Measurements from ENCODE around the gene MND1. TPM values are rescaled to one million over a fixed set of nuclear protein-coding genes. Genes with fewer than 3 reads are reported as not detected.

Gene MND1
- total RNA-seq, 1 donor from 2014 or later = 30.0 TPM

DNA sequence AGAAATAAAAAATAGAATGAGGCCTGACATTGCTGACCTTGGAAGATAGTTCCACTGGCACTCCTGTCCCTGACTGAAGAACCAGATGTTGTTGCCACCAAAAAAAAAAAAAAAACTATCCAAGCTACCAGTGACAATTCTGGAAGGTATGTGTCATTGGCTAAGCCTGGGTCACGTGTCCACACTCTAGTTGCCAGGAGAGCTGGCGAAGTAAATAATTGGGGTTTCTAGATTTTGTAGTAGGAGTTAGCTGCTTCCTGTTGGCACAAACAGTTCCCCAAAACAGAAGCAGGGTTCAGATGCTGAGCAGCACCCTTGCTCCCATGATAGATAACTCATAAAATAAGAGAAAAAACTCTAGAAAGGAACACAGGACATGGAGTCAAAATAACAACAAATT, 20.5 kb downstream of the MND1 start:
- TF ChIP-seq, protein P1, sequence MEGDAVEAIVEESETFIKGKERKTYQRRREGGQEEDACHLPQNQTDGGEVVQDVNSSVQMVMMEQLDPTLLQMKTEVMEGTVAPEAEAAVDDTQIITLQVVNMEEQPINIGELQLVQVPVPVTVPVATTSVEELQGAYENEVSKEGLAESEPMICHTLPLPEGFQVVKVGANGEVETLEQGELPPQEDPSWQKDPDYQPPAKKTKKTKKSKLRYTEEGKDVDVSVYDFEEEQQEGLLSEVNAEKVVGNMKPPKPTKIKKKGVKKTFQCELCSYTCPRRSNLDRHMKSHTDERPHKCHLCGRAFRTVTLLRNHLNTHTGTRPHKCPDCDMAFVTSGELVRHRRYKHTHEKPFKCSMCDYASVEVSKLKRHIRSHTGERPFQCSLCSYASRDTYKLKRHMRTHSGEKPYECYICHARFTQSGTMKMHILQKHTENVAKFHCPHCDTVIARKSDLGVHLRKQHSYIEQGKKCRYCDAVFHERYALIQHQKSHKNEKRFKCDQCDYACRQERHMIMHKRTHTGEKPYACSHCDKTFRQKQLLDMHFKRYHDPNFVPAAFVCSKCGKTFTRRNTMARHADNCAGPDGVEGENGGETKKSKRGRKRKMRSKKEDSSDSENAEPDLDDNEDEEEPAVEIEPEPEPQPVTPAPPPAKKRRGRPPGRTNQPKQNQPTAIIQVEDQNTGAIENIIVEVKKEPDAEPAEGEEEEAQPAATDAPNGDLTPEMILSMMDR (conservative IDR thresholded peaks at IDR 0.05; ENCODE audit: low read depth, low read length) = no peak
- no peak overlapping the region for H3K4me3 ChIP-seq (ENCODE audit: low read depth, low read length)
- no peak for DNase-seq (ENCODE audit: low read depth)

DNA sequence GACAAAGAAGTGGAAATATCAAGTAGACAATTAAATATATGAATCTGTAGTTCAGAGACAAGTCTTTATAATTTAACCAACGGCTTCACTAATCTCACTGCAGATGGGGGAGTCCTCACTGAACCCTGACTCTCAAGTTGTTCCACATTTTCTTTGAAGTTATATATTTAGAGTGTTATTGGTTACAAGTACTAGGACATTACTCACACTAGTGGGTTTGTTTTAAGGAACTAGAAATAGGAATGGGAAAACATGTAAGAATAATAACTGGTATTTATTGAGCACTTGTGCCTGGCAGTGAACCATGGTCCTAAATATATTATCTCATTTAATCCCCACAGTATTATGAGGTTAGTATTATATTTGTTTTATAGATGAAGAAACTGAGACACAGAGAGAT, 22.0 kb downstream of the MND1 start:
- TF ChIP-seq, protein P1 (conservative IDR thresholded peaks at IDR 0.05; ENCODE audit: low read depth, low read length) = no peak
- H3K4me3 ChIP-seq (ENCODE audit: low read depth, low read length) = no peak overlapping the region
- DNase-seq (ENCODE audit: low read depth) = no peak

DNA sequence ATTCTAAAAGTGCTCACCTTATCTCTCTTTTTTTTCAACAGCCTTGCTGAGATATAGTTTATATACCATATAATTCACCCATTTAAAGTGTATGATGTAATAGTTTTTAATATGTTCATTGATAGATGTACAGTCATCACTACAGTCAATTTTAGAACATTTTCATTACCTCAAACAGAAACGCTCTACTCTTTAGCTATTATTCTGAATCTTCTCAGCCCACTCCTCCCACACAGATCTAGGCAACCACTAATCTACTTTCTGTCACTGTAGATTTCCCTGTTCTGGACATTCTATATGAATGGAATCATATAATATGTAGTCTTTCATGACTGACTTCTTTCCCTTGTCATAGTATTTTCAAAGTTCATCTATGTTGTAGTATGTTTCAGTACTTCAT, 22.6 kb downstream of the MND1 start:
- no peak overlapping the region for H3K4me3 ChIP-seq (ENCODE audit: low read depth, low read length)
- TF ChIP-seq, protein P1 (conservative IDR thresholded peaks at IDR 0.05; ENCODE audit: low read depth, low read length) = no peak
- no peak for DNase-seq (ENCODE audit: low read depth)

DNA sequence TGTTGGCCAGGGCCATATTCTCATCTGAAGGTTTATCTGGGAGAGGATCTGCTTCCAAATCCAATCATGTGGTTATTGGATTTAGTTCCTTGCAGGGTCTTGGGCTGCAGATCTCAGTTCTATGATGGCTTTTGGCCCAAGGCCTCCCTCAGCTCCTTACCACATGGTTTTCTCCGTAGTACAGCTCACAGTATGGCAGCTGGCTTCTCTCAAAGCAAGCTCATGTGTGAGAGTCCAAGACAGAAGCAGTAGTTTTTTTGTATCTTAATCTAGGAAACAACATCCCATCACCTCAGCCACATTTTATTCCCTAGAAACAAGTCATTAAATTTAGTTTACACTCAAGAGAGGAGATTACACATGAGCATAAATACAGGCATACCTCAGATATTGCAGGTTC, 24.5 kb downstream of the MND1 start:
- DNase-seq (ENCODE audit: low read depth) = no peak

DNA sequence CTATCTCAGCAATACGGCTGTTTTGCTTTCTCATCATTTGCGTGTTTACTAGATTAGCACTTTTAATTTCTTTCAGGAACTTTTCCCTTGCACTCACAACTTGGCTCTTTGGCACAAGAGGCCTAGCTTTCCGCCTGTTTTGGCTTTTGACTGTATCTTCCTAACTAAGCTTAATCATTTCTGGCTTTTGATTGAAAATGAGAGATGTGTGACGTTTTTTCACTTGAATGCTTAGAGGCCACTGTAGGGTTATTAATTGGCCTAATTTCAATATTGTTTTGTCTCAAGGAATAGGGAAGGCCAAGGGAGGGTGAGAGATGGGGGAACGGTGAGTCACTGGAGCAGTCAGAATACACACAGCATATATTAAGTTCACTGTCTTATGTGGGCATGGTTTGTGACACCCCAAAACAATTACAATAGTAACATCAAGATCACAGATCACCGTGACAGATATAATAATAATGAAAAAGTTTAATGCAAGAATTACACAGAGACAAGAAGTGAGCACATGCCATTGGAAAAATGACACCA, 27.3 kb downstream of the MND1 start:
- no peak overlapping the region for H3K4me3 ChIP-seq (ENCODE audit: low read depth, low read length)
- TF ChIP-seq, protein P1 (conservative IDR thresholded peaks at IDR 0.05; ENCODE audit: low read depth, low read length) = no peak
- no peak for DNase-seq (ENCODE audit: low read depth)

More for the DNA sequence above, 24.5 kb downstream of the MND1 start:
- no peak overlapping the region for H3K4me3 ChIP-seq (ENCODE audit: low read depth, low read length)
- TF ChIP-seq, protein P1 (conservative IDR thresholded peaks at IDR 0.05; ENCODE audit: low read depth, low read length) = no peak

DNA sequence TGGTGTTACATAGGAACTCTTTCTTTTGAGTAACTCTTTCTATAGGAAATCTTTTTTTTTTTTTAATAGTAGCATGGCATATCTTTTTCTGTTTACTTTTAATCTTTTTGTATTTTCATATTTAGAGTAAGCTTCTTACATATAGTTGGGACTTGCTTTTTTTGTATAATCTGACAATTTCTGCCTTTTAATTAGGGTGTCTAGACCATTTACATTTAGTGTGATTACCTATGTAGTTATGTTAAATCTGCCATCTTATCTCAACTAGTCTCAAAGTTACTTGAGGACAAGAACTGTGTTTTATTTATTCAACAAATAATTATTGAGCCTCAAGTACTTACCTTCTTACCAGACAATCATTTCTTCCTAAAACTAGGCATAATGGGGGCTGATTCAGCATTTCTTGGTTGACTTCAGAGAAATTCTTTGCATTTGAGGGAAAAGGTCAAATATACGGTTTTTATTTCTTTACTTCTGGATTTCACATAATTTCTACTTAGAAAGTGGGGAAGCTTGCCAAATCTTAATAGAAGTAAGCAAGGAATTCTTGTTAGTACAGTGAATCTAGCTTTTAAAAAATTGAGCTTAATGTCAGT, 28.6 kb downstream of the MND1 start:
- TF ChIP-seq, protein P1 (conservative IDR thresholded peaks at IDR 0.05; ENCODE audit: low read depth, low read length) = no peak
- no peak overlapping the region for H3K4me3 ChIP-seq (ENCODE audit: low read depth, low read length)
- DNase-seq (ENCODE audit: low read depth) = no peak

DNA sequence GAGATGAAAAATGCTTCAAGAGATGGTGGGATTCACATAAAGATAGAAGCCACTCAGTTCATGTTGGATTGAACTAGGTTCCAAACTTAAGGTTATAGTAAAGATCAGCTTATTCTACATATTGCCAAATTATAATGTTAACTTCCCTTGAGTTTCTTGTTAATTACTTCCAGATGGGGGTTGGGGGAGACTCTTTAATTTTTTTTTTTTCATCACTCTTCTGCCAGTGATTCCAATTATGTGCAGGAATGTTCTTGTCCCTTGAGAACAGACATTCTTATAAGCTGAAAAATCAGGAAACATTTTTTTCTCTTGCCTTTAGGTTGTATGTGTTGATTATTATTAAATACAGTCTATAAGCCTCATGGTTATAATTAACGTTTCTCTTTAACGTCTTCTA, 30.0 kb downstream of the MND1 start:
- no peak overlapping the region for H3K4me3 ChIP-seq (ENCODE audit: low read depth, low read length)
- no peak for DNase-seq (ENCODE audit: low read depth)
- TF ChIP-seq, protein P1 (conservative IDR thresholded peaks at IDR 0.05; ENCODE audit: low read depth, low read length) = no peak

Measured in epithelial cell of proximal tubule (primary cell).